ENCODE data around the gene MAN2A1.

MAN2A1 gene

DNA sequence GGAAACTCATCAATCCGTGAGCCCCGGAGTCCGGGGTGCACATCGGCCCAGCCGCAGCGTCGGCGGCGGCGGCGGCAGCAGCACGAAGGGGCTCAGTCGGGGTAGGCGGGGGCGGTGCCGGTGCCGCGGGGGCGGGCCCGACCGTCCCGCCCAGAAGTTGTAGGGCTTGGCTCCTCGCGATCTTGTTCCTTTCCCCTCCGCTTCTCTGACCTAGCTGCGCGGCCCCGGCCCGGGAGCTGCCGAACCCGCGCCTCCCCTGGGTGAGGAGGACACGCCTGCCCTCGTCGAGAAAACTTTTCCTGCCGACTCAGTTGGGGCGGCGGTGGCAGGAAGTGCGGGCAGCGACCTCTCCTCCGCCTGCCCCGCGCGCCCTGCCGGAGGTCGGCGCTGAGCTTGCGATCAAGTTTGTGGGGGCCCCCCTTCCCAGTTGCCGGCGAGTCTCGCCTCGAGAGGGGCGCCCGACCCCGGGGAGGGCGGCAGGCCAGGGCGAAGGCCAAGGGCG is at the start of gene MAN2A1:
MAN2A1 (plus strand) TSS at position 188 of the 502 bp plus-strand sequence. CDS start 491 bp downstream, outside the sequence.
- DNase-seq, result no peak

DNA sequence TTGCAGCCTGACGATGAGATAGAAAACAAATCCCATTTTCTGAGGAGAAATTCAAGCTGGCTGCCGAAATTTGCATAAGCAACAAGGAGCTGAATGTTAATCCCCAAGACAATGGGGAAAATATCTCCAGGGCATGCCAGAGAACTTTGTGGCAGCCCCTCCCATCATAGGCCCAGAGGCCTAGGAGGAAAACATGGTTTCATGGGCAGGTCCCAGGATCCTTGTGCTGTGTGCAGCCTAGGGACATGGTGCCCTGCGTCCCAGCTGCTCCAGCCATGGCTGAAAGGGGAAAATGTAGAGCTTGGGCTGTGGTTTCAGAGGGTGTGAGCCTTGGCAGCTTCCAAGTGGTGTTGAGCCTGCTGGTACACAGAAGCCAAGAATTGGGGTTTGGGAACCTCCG is 48.8 kb upstream of the MAN2A1 start:
- DNase-seq, result no peak

DNA sequence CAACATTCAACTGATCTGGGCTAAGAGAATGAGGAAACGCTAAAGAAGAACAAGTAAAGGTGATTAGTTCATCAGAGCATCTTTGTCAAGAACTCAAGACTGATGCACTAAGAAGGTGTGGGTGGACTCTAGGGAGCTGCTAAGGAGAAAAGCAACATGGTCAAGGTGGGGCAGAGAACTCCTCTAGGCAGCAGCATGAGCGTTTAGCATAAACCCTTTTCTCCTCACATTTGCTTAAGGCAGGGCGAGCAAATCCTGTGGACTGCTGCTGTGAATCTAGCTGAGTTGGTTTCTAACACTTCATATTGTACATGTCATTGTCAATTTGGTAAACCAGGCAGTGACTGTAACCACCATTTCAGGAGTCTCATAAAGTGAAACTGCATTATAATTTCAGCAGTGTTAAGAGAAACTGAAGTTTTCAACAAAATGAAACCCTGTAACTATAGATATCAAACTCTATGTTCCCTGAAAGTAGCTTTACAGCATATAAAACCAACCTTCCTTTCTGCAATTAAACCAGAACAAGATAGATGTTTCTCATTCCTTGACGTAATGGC is 45.9 kb upstream of the MAN2A1 start:
- no peak for DNase-seq

DNA sequence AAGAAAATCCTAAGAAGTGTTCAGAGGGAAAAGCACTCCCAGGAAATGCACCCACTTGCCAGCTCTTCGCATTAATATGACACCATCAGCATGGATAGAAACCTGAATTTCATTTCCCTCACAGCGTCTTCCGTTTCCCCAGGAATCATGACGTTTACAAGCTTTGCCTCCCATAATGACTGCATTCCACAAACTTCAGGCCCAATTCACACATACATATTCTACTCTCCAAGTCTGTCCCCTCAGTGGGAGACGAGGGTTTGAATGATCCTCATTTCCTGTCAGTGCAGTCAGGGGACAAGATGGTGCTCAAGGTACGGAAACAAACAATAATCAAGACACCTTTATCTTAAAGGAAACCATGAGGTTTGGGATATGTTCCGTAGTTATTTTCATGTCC is 44.9 kb upstream of the MAN2A1 start:
- DNase-seq, result no peak

DNA sequence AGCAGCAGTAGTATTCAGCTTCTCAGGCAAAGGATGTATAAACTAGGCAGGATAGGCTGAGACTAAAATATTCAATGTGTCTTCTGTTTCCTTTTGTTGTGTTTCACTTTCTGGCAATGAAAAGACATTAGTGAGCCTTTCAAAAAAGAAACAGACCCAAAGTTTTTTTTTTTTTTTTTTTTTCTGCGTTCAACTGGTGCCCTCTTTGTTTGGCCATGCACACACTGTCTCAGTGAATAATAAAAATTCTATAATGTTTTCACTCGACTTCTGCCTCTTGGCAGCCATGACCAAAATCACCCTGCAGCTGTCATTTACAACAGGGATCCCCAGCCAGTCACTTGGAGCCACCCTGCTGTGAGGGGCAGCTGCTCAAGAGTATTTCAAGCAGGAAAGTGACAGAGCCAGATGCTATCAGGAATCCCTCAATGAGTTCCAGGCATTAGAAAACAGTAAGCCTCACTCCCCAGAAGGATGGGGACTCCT is 44.0 kb upstream of the MAN2A1 start:
- DNase-seq, result no peak

DNA sequence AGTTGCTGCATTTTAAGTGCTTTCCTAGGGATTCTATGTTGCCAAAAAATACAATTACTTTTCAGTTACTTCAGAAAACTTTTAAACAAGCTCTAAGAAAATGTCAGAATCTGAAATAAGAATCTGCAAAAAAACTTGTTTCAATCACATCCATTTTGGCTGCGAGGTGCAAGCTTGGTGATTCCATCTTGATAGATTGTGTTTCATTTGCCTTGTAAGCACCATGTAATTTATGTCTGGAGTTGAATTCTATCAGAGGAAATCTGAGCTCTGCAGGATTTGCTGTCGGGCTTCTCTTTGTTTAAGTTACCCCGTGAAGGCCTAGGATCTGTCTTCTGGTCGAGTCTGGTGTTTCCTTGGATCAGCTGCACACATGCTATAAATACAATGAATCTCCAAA is 40.4 kb upstream of the MAN2A1 start:
- DNase-seq, result no peak

DNA sequence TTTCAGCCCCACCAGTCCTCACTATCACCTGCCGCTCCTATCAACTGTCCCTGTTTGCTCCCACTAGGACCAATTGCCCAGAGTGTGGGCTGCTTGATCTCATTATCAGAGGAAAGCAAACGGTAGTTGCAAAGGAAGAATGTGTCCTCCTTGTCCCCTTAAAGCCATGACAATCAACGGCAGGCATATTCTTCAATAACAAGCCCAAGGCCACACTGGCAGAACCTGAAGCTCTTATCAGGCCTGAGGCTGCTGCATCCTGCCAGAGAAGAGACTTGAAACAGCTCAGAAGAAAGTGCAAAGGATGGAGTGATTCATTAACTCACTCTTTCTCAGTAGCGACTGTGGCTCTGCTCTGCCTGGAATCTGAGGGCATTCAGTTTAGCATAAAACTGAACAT is 39.2 kb upstream of the MAN2A1 start:
- no peak for DNase-seq

DNA sequence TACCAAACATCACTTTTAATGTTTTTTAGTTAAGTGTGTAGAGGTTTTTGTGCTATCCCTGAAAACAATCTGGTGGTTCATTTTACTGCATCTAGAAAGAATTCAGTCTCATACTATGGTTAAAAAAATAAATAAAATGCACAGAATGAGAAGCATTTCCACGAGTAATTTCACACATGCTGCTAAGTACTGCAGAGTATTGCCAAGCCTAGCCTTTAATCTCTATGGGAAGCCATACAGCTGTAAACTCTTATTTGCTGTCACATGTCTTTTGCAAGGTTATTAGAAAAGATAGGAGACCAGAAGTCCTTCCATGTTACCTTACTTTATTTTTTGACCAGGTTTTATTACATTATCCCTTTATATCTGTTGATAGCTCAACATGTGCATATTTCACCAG is 37.6 kb upstream of the MAN2A1 start:
- DNase-seq, result no peak

DNA sequence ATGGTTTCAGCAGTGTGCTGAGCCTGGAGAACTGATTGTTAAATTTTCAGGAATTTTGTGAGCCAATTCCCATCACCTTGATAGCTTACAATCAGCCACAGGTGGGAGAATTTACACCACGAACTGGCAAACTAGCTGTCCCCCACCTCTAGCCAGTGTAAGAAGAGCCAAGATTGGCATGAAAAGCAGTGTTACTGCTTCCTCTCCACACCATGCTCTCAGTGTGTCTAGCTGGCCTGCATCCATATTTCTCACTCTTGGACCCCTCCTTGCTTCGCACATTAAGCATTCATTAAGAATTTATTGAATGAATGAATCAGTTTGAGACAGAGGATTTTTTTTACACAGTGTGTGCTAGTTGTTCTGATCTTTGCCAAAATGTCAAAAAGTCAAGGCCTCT is 36.7 kb upstream of the MAN2A1 start:
- DNase-seq, result no peak

DNA sequence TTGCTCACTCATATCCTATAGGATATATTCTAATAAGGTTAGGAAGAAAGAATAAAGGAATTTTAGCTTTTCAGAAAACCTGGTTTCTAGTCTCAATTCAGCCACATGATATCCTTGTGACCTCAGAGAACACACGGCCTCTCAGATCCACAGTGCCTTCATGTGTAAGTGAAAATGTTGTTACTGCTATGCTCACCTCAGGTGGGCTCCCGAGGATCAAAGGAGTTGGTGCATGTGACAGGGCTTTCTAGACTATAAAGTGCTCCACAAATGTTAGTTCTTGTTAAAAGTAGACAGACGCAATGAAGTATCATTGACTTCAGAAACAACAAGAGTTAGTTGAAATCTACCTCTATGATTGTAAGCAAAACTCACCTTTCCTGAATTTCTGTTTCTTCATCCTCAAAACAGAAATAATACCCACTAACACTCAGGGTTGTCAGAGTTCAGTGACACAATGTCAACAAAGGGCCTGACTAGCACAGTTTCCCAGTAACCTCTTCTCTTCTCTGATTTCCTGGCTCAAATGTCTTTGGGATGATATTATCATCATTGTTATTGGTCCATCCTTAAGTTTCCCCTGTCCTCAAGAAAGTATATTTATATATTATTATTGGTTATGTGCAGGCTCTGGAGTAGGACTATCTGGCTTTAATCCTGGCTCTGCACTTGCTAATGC is 36.0 kb upstream of the MAN2A1 start:
- DNase-seq, result no peak

DNA sequence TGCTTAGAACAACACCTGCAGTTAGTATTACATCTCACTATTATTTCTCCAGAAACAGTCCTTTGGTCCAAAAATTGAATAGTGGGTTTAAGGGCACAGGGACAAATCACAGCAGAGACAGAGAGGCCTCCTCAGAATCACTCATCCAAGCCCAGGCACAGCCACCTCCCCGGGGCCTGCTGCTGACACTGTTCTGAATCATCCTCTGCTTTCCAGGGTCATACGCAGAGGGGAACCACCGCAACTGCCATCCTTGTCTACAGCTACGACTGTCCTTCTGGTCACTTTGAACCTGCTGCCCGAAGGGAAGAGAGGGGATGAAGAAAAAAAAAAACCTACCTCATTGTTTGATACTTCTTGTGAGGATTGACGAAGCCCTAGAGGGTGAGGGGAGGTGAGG is 35.3 kb upstream of the MAN2A1 start:
- no peak for DNase-seq

DNA sequence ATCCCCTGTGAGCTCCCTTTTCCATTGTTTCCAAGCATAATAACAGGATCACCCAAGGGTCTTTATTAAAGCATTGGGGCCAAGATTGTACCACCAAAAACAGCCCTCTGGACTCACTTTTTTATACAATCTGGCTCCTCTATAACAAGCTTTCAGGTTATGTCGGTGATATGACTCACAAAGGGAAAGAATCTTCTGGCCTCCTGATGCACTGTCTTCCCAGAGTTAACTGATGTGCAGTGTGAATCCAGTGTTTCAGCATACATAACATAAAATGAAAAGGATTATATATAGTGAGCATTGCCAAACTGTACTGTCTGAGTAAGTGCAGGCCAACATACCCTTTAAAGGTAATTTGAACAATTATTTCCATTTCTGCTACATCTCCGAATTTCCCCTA is 33.9 kb upstream of the MAN2A1 start:
- DNase-seq, result no peak

DNA sequence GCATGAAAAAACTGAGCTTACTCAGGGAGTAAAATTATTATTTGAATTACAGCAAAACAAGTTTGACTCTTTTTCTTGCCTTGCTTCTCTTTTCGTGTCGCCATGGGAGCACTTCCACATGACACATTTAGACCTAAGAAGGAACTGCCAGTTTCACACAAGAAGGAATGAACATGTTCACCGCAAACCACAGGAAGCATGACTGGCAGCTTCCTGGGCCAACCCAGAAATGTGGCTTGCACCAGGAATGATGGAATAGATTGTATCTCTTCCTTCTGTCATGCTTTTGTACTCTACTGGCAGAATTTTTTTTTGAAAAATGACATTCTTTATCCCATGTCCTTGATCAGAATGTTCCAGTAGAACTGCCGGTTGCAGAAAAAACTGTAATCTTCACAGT is 32.9 kb upstream of the MAN2A1 start:
- no peak for DNase-seq

DNA sequence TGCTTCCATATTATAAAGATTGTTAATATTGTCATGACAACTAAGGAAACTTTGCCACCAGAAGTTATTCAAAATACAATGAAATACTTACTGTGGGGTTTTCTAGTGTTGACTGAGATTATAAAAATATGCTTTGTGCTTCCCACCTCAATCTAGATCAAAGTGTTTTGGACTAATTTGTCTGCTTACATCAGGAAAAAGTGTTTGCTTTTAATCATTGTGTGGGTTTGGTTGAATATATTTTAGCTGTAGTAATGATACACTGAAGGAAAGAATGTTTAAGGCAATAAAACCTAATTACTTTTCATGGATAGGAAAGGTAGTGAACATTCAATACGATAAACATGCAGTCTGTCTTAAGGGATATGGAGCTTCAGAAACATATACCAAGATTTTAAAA is 29.8 kb upstream of the MAN2A1 start:
- no peak for DNase-seq

DNA sequence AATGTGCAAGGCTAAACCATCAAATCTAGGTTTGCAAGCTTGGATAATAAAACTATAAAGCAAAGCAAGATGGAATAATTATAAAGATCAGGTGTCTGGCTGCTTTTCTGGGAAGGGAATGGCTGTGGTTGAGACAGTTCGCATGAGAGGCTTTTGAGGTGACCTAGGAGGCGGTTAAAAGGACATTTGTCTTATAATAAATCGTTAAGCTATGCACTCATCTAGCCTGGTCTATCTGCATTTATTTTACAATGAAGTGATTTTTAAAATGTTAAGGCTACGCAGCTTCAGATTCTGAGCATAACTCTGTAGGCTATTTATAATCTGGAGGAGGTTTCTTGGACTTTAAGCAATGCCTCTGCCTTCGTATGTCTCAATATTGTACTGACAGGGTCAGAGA is 29.4 kb upstream of the MAN2A1 start:
- no peak for DNase-seq

DNA sequence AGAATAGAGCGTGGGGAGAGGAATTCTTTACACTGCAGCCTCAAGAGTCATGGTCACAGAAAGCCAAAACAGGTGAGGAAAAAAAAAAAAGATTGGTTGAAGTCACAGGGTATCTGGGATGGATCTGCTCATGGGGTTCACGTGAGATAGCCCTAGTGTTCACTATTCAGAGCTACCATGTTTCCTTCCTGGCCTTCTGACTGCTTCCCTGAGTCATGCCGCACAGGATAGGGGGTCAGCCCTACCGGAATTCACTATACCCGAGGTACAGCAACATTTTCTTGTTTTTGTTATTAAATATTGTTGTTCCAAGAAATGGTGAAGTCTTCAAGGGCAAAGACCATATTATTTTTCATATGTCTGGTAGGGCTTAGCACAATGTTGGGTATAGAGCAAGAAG is 21.5 kb upstream of the MAN2A1 start:
- DNase-seq, result no peak

DNA sequence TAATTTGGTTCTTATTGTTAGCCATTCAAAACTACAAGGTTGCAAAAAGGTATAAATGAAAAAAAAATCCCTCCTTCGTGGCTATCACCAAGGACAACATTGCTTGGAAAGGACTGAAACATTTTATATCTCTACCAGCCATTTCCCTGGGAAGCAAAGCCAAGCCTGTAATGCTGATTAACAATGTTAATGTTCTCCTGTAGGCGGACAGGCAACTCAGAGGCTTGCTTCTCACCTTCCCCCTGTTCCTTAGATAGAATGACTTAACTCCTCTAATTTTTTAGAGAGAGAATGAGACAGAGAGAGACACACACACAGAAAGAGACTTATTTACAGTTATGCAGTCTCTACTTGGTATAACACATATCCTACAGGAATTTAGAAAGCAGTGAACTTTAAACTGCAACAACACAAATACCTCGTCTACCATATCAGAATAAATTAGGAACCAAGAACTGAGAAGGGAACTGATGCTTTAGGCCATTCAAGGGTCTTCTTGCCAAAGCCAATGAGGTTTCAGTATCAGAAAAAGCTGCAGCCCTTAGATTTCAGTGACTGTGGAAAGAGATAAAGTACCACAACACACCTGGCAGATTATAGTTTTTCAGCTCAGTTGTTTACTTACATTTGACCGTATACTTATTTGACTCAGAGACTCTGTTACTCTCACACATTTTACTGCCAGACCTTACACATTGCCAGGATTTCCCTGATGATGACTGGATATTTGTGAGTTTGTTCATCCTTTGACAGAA is 20.9 kb upstream of the MAN2A1 start:
- no peak for DNase-seq

DNA sequence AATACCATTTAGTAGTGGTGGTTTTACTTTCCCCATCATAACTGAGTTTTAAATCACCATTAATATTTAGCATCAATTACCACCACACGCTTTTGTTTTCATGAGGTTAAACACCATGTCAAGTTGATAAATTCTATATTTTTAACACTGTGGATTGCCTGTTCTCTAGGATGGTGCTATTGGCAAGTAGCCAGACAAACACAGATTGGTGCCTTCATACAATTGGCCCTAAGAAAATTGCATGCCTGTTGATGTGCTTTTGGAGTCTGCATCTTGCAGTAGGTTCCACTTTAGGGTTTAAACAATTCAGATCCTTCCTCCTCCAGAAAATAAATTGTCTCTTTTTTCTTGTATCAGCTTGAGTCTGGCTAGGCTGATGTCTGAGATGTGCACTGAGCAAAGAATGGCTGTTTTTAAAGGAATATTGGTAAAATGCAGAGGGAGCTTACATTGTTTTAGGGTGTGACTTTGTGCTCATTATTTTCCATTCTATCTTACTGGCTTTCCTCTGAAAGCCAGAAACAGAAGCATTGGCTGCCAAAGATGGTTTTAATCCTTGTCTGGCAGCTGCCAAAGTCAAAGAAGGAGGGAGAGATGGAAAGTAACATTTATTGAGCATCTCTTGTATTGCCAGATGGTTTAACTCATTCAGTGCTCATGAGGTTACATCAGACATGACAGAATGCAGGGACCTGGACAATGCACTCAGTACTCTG is 19.6 kb upstream of the MAN2A1 start:
- DNase-seq, result no peak

DNA sequence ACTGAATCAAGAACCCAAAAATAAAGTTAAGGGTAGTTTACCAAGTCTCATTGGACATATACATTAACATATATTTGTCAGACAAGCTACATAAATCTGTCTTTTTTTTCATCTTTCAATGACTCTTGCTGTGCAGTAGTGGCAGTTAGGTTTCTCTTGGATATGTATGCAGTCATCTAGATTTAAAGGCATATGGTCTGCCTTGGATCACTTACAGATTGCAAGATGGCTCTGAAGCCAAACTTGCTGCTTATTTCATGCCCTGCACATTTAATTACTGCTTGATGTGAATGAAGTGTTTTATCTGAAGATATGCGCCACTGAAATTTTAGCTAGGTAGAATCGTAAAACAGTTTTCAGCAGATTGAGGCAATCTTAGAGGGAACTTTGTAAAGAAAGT is 18.6 kb upstream of the MAN2A1 start:
- no peak for DNase-seq

DNA sequence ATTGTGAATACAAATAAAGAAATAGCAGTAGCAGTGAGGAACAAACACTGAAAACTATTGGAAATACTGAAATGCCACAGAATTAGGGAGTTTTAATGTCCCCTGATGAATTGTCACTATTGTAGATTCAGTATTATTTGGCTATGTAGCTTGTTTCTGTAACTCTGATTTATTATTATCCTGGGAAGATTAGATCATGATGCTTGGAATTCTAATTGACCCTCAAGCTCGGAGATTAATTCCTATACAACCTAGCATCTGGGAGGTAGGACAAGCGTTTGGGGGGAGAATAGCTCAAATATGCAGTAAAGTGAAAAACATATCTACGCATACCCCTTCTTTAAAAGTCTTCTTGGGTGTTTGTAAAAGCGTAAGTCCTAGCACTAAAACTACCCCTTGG is 15.1 kb upstream of the MAN2A1 start:
- no peak for DNase-seq

DNA sequence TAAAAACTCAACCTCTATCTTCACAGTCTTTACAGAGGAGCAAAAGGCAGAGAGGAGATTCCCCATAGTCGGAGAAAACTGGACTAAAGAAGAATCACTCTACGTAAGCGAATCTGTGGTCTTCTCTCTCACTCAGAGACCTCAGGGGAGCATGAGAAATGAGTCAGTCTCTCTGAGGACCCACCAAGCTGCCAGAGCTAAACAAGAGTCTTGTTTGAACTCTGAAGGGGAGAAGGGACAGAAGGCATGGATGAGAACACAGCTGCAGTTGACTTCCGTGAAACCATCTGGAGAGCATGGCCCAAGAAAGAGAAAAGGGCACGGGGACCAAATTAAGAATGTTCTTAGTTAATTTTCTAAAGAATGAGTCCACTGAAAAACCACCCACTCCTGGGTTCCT is 12.8 kb upstream of the MAN2A1 start:
- no peak for DNase-seq

DNA sequence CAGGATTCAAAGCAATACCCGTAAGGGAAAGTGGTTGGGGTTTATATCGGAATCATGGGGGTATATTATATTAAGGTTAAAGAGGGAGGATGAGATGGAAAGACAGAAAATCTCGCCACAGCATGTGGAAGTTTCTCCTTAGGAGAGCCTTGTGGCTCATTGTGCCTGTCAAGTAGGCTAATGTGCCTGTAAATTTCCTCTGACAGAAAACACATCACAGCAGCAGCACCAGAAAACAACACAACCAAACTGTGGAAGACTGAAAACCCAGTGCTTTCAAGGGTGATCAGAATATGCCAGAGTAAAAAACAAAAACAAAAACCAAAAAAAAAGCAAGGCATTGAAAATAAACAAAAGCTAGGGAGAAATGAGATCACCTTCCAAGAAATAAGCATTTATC is 11.3 kb upstream of the MAN2A1 start:
- DNase-seq, result no peak

DNA sequence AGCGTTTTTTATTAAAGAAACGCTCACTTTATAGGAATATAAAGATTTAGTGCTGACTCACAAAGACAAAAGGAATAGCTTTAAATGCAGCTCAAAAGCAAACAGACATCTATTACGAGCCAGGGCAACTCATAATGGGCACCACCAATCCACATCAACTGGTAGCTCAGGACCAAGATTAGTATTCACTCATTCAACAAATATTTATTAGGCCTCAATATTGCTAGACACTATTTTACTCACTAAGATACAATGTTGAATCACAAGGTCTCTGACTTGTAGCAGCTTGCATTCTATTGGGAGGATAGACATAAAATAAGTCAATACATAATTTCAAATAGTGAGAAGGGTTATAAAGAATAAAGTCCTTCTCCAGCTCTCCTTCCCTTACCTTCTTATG is 8.0 kb upstream of the MAN2A1 start:
- DNase-seq, result no peak

DNA sequence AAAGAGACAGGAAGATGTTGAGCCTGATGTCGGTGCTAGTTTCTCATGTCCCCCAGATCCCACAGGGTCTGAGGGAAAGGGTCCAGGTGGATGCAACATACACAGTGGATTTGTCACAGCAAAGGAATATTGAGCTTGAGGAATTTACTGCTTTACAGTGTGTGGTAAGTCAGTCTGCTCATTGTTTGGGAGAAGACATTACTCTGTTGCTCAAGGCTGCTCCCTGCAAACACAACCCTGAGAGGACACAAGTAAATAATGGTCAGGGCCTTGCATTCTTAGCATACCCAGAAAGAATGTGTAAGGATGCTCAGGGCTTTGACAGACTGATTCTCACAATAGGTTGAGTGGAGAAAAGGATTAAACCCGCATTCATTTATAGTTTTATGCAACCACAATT is 7.3 kb upstream of the MAN2A1 start:
- no peak for DNase-seq

All from NCI-H2081 treated with DMSO at 0.1 percent for 48 hours (cell line).